ENCODE measurements around the gene ADGRB3. TPM values are rescaled to one million over a fixed set of nuclear protein-coding genes. Genes with fewer than 3 reads are reported as not detected.

ADGRB3 gene
- total and polyA plus RNA-seq, 12 donors, result 0.47 to 2.1 (median 0.85) TPM

- ATAC-seq (no peak), DNase-seq (no peak)
- intact Hi-C loops (cut with DNase I), result no loop called here
- WGBS, 2 donors, result 79 to 87% methylated on average over 6 of the region's 6 CpGs
- no peak for TF ChIP-seq CTCF (IDR thresholded peaks at IDR 0.05)
- H3K27ac ChIP-seq, result no peak overlapping the region
- H3K27me3 ChIP-seq, result no peaks in the 10 kb centered on the region
- H3K4me3 ChIP-seq, result no peak overlapping the region
- H3K4me1 ChIP-seq, result no peaks in the 10 kb centered on the region
- no peaks in the 10 kb centered on the region for H3K36me3 ChIP-seq
- no peaks in the 10 kb centered on the region for H3K9me3 ChIP-seq
Measured at GRCh38 chr6:69339163-69339550, 704.1 kb downstream of the ADGRB3 start.

- ATAC-seq, result no peak
- intact Hi-C loops (cut with DNase I), result no loop called here
- no peak for TF ChIP-seq CTCF (IDR thresholded peaks at IDR 0.05)
Measured at GRCh38 chr6:69340196-69340595, 705.1 kb downstream of the ADGRB3 start.

GRCh38 chr6:69343851-69344250 is 708.8 kb downstream of the ADGRB3 start:
- intact Hi-C loops (cut with DNase I), result no loop called here
- H3K4me3 ChIP-seq, result no peak overlapping the region
- H3K36me3 ChIP-seq, result no peaks in the 10 kb centered on the region
- ATAC-seq (no peak), DNase-seq (no peak)
- peaks cover 0 to 19% (median 0%) of the 10 kb centered on the region in 11 donors for H3K9me3 ChIP-seq
- H3K27ac ChIP-seq, result no peak overlapping the region
- no peaks in the 10 kb centered on the region for H3K4me1 ChIP-seq
- TF ChIP-seq CTCF (IDR thresholded peaks at IDR 0.05), result no peak
- no peaks in the 10 kb centered on the region for H3K27me3 ChIP-seq
- WGBS, 2 donors, result 75 to 77% methylated on average over 2 of the region's 2 CpGs

More at GRCh38 chr6:69340196-69340595, 705.1 kb downstream of the ADGRB3 start:
- H3K9me3 ChIP-seq, result peaks cover 0 to under 1% (median 0%) of the 10 kb centered on the region in 11 donors
- no peak overlapping the region for H3K4me3 ChIP-seq
- no peak overlapping the region for H3K27ac ChIP-seq
- no peaks in the 10 kb centered on the region for H3K36me3 ChIP-seq
- WGBS, 2 donors, result 90 to 95% methylated on average over 1 of the region's 1 CpG
- no peak for DNase-seq
- no peaks in the 10 kb centered on the region for H3K4me1 ChIP-seq
- no peaks in the 10 kb centered on the region for H3K27me3 ChIP-seq

GRCh38 chr6:69349771-69350170 is 714.7 kb downstream of the ADGRB3 start:
- Histone ChIP-seq H3K4me3 (no peak overlapping the region), H3K27ac (no peak overlapping the region), H3K36me3 (no peaks in the 10 kb centered on the region), H3K27me3 (no peaks in the 10 kb centered on the region), H3K9me3 (peaks cover 0 to 19% (median 0%) of the 10 kb centered on the region in 11 donors), H3K4me1 (no peaks in the 10 kb centered on the region)
- no peak for TF ChIP-seq CTCF (IDR thresholded peaks at IDR 0.05)
- ATAC-seq, result peak in 6 of 8 donors; percentile 59 to 74 (median 64)
- DNase-seq, result peak; percentile 19 to 26
- intact Hi-C loops (cut with DNase I), result no loop called here
- 46 to 66% methylated on average over 7 of the region's 7 CpGs for WGBS, 2 donors

Data from heart right ventricle (tissue), 16 donors.